ENCODE data around the gene FRMD4A. TPM values are rescaled to one million over a fixed set of nuclear protein-coding genes. Genes with fewer than 3 reads are reported as not detected.

The FRMD4A gene
- total and polyA plus RNA-seq, 2 of the 4 experiments (the other 2 are of a cell fraction), result 30.3 to 68.8 TPM

DNA sequence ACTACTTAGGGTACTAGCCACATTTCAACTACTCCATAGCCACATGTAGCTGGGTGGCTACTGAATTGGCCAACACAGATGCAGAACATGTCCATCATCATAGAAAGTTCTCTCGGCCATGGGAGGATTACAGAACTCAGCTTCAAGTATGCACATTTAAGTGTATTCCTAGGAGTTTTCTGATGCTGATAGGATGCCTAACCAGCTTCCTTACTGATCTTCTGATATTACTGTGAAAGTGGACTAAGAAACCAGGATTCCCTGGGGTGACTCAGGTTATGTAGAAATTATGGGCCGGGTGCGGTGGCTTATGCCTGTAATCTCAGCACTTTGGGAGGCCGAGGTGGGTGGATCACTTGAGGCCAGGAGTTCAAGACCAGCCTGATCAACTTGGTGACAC is 125.5 kb downstream of the FRMD4A start:
- Histone ChIP-seq H3K9me1 (ENCODE audit: insufficient read depth, low read length) (no peaks in the 10 kb centered on the region), H3K79me1 (ENCODE audit: low read depth in 1 of 2, low read length in 2 of 2) (no peaks in the 10 kb centered on the region), H3K4ac (ENCODE audit: low read depth, low read length) (no peak overlapping the region), H4K91ac (ENCODE audit: insufficient read depth, low read depth, low read length) (no peak overlapping the region), H3K23ac (ENCODE audit: low read depth, low read length) (no peak overlapping the region), H3K4me3 (ENCODE audit: insufficient read depth, low read depth, low read length) (no peak overlapping the region), H4K8ac (ENCODE audit: low read depth in 2 of 2, low read length in 2 of 2) (no peak overlapping the region), H2AFZ (replicated peaks; ENCODE audit: low read length, poor library complexity) (no peak overlapping the region), H3K56ac (ENCODE audit: extremely low read depth, insufficient read depth, low read length) (no peak overlapping the region), H3K36me3 (ENCODE audit: control insufficient read depth, insufficient read depth, low read length) (no peaks in the 10 kb centered on the region), H4K20me1 (ENCODE audit: insufficient read depth, low read length) (no peaks in the 10 kb centered on the region), H3K9ac (ENCODE audit: low read depth, low read length) (no peak overlapping the region), H3K27me3 (ENCODE audit: control insufficient read depth, insufficient read depth, low read length) (peaks cover 10% of the 10 kb centered on the region), H3K27ac (ENCODE audit: insufficient read depth, low read length) (no peak overlapping the region), H3K14ac (replicated peaks; ENCODE audit: low read depth, low read length) (no peak overlapping the region), H3K4me2 (ENCODE audit: low read depth, low read length) (no peak overlapping the region), H3K4me1 (ENCODE audit: control insufficient read depth, insufficient read depth, low read length) (no peaks in the 10 kb centered on the region), H2BK20ac (ENCODE audit: low read depth, low read length) (no peak overlapping the region), H2BK15ac (ENCODE audit: low read depth, low read length) (no peak overlapping the region), H2BK120ac (ENCODE audit: low read depth, low read length) (no peak overlapping the region), H2AK5ac (ENCODE audit: low read depth, low read length) (no peak overlapping the region), H2AK9ac (replicated peaks; ENCODE audit: low read depth, low read length, poor library complexity) (no peak overlapping the region), H3K18ac (ENCODE audit: low read depth, low read length) (no peak overlapping the region), H4K5ac (ENCODE audit: low read depth, low read length) (no peak overlapping the region), H2BK5ac (ENCODE audit: low read depth, low read length, poor library complexity, severe bottlenecking) (no peak overlapping the region), H3K9me3 (ENCODE audit: control insufficient read depth, insufficient read depth, low read length) (peaks cover 2% of the 10 kb centered on the region; the same call in 1 of the 2 replicates)
- POLR2A ChIA-PET (ENCODE audit: unreplicated experiment), result no interaction called here
- dilution Hi-C loops (cut with HindIII; ENCODE audit: low sequenced_read_pairs, unreplicated experiment), result no loop called here
- no peak for ATAC-seq (ENCODE audit: low read depth)
- in situ Hi-C loops (cut with MboI; ENCODE audit: low sequenced_read_pairs), result no loop called here
- no CpG with 5 or more reads among the region's 4 CpGs for WGBS, 2 experiments (ENCODE audit: extremely low coverage in 2 of 2, insufficient read length in 1 of 2)
- DNase-seq, result no peak
- CTCF ChIA-PET, result no interaction called here
- TF ChIP-seq POLR2A (IDR thresholded peaks at IDR 0.05; ENCODE audit: low read depth, low read length) (no peak), RCOR1 (IDR thresholded peaks at IDR 0.05; ENCODE audit: insufficient replicate concordance, low read length) (no peak), CEBPB (IDR thresholded peaks at IDR 0.05; ENCODE audit: low read depth, low read length) (no peak), MAZ (IDR thresholded peaks at IDR 0.05; ENCODE audit: borderline replicate concordance, low read depth, low read length) (no peak), MXI1 (IDR thresholded peaks at IDR 0.05; ENCODE audit: borderline replicate concordance, low read depth, low read length) (no peak)
- TF ChIP-seq, protein P1, sequence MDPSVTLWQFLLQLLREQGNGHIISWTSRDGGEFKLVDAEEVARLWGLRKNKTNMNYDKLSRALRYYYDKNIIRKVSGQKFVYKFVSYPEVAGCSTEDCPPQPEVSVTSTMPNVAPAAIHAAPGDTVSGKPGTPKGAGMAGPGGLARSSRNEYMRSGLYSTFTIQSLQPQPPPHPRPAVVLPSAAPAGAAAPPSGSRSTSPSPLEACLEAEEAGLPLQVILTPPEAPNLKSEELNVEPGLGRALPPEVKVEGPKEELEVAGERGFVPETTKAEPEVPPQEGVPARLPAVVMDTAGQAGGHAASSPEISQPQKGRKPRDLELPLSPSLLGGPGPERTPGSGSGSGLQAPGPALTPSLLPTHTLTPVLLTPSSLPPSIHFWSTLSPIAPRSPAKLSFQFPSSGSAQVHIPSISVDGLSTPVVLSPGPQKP (IDR thresholded peaks at IDR 0.05; ENCODE audit: borderline replicate concordance, low read depth, low read length), result no peak
- intact Hi-C loops (cut with micrococcal nuclease), result no loop called here
- no TSS peak for BruUV-seq (replicated peaks)

Measured in IMR-90 (cell line).